HG03571 (cell line): ENCODE results near the gene PLGRKT.
A peak's percentile ranks its signal among the peaks of the same experiment; 100 is the strongest.
"Not testable (repeated sequence)": the region's sequence is repeated elsewhere in the genome, so short reads cannot be mapped to it uniquely, and the experiment has no call there.

Experiments used
- ATAC-seq: cut with Tn5 transposase; IDR thresholded peaks from one replicate; pipeline ENCODE4 v1.9.1; 2021; ENCODE audit not compliant: unreplicated experiment

The PLGRKT gene

DNA sequence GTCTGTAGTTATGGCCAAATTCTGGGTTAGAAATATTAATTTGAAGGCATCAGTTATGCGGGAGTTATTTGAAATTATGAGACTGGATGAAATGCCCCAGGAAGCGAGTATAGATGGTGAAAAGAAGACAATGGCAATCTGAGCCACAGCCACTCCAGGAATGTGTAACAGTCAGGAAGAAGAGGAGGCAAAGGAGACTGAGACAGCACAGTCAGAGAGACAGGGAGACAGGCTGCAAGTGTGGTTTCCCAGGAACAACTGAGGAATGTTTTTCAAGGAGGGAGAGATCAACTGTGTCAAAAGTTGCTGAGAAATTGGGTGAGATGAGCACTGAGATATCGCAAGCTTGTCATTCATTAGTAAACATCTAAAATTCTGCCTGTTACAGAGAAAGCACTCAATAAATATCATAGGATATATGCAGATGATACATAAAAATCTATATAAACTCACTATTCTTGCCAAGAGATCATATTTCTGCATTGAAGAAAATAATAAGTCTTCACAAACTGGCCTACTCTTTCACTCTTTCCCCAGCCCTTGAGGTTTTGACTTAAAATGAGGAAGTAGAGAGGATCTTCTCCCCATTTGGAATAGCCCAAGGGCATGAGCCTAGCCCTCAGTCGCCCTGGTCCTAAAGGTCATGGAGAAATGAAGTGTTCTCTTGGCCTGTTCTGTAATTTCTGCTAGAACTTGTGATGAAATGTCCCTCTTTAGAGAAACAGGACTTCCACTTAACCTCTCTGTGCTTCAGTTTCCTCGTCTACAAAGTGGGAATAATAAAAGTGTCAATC lies 49.5 kb downstream of the PLGRKT start:
- no peak for ATAC-seq

DNA sequence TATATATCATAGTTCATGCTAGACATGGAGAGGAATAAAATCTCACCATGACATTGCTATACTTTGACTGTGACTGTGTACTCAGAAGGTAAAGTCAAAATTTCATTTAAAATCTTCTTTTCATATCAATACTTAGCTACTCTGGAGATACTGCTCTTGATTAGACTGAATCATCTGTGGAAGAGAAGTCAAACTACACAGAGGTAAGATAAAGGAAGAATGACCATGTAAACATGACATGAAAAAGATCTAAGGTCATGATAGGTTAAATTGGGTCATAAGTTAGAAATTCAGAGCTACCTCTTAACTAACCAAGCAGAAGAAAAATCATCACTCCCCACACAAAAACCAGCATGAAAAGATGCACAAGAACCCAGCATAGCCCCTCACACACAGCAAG lies 53.3 kb downstream of the PLGRKT start:
- ATAC-seq, result no peak

DNA sequence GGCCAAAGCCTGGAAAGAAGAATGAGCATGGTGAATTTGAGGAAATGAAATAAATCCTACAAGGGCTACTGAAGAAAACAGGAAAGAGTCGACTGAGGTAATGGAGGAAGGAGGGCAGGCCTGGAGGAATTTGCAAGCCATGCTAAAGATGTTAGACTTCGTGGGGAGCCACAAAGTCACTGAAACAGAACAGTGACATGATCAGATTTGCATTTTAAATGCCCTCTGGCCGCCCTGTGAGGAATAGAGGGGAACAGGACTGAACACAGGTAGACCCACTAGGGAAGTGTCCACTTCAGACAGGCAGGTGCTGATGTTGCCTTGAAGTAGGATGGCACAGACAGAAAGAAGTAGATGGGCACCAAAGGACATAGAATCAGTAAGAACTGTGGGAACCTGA lies 55.2 kb downstream of the PLGRKT start:
- no peak for ATAC-seq

DNA sequence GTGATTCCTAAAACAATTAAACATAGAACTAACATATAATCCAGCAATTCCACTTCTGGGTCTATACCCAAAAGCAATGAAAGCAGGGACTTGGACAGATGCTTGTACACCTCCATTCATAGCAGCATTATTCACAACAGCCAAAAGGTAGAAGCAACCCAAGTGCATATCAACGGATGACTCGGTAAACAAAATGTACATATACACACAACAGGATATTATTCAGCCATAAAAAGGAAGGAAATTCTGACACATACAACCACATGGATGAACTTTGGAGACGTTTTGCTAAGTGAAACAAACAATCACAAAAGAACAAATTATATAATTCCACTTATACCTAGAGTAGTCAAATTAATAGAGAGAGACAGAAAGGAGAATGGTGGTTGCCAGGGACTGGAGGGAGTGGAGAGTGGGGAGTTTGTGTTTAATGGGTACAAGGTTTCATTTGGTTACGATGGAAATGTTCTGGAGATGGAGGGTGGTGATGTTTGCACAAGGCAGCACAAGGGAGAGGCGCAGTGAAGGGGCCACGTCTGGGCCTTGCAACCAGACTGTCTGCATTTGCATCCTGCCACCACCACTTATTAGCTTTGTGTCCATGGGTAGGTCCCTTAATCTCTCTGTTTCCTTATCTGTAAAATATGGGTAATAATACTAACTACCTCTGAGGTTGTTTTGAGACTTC lies 61.8 kb downstream of the PLGRKT start:
- ATAC-seq, result no peak

DNA sequence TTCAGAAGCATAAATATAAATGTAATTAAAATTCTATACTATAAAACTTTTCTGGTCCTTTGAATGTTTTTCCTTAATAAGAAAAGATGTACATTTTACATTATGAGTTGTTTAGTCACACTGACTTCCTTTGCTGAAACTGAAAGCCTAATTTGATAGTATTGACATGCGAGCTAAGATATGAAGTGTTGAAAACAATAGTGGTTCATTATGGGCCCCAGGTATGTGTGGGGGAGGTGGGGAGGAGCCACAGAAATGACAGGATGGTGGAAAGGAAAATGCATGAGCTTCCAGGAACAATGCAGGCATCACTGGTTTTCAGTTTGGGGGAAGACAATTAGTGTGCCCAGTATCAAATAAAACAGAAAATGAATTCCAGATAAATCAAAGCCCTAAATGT lies 62.6 kb downstream of the PLGRKT start:
- no peak for ATAC-seq

DNA sequence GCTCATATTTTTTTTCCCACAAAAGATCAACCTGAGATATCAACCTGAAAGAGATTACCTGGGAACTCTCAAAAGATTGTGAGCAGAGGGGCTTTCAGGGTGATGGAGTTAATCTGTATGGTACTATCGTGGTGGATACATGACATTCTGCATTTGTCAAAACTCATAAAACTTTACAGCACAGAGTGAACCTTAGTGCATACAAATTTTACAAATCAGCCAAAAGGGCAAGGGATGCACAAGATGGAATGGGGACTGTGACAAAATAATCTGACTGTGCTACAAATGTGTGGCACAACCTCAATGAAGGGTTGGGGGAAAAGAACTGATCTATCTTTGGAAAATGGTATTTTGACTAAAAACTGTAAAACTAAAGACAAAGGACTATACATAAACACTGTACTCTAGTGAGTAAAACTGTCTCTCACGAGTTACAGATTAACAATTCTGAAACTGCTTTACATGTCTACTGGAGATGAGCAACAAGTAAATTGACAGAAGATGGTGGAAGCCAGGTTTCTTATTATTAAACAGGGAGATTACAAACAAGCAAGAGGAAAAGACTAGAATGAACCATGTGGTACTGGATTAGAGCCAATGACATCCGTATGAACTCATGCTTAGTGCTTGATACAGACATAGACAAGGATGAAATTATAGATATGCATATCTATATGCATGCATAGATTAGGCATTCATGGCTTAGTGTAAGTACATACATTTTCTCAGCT lies 73.3 kb downstream of the PLGRKT start:
- ATAC-seq, result peak; percentile 94

DNA sequence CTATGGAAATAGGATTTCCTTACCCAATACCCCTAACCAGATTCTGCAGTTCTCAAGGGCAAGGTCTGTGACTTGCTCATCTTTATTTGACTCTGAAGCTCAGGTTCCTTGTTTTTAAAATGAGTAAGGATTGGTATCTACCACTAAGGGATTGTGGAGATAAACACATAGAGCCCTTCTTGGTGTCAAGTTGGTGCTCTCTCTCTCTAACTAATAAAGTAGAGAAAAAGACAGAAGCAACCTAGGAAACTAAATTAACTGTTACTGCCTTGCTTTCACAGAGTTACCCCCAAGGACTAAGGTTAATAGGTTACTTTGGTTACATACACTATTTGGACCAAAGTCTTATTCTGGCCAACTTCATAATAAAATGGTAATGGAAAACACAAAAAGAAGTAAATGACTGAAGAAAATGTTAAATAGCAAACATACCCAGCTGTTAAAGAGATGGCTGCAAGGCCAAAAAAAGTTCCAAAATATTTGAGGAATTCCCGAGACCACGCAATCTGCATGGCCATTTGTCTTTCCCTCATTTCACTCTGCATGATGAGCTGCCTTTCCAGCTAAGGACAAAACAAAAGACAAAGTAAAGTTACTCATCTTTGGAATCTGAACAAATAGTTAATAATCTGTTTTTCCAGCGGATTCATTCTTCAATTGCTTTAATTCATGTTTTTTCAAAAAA lies 76.3 kb downstream of the PLGRKT start:
- no peak for ATAC-seq

DNA sequence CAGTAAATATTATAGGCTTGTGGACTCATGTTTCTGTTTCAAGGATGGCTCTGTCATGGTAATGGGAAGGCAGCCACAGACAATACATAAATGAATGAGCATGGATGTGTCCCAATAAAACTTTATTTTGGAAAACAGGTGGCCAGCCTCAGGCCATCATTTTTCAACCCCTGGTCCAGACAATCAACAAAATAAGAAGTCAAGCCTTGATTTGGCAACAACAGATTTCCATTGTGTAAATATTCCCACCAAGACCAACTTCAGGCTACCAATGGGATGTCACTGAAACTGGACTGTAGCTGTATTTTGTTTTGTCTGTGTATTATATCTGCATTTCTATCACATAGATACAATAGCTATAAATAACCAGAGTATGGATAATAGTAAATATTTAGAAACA lies 77.4 kb downstream of the PLGRKT start:
- no peak for ATAC-seq

DNA sequence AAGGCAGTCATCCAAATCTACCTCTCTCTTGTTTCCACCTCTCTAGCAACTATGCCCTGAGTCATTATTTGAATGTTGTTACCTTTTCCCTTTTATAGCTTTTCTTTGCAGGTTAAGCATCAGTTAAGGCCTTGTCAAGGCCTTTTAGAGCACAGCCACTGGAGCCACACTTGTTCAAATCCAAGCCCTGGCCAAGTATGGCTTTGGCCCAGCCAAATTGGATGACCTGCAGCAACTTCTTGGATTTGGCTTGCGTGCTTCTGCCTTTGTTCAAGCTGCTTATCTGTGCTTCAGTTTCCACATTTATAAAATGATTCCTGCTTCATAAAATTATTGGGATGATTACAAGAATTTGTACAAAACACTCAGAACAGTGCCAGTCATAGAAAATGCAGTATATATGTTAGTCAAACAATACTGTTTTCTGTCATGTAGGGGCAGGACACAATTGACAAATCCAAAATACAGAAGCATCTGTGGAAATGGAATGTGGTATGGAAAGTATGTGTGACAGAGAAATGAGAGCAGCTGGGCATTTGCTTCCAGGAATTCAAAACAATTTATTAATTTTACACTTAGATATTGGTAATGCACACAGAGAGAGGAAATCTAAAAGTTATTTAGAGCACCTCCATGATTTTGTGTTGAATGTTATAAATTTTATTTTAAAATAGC lies 80.2 kb downstream of the PLGRKT start:
- ATAC-seq, result no peak

DNA sequence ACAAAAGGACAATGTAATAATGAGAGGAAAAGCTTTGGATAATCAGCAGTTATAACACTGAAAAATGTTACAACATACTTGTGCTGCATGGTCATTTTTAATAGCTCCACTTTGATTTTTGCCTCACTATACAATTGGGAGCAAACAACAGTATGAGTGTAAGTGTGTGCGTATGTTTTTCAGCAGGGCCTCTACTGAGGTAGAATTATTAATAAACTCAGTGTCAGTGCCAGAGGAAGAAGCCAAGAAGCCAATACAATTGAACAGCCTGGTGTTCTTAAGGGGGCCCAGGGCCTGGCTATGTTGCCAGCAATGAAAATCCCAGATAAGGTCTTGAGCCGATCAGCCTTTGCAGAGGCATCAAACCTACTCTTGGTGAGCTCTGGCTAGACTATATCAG lies 81.9 kb downstream of the PLGRKT start:
- ATAC-seq, result no peak

DNA sequence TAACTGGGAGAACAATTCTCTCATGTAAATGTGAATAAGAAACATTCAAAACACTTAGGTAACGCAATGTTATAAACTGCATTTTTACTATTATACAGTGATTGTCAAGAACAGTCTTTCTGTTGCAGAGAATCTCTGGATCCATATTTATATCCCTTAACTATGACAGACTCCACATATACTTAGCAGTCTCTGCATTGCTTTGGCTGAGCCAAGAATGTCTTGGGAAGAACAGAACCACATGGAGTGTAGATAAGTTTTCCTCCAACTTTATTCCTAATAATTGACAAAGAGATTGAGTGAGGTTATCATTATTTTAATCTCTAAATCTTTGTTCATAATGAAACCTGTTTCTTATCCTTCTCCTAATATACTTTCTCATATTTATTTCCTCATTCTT lies 82.5 kb downstream of the PLGRKT start:
- no peak for ATAC-seq

DNA sequence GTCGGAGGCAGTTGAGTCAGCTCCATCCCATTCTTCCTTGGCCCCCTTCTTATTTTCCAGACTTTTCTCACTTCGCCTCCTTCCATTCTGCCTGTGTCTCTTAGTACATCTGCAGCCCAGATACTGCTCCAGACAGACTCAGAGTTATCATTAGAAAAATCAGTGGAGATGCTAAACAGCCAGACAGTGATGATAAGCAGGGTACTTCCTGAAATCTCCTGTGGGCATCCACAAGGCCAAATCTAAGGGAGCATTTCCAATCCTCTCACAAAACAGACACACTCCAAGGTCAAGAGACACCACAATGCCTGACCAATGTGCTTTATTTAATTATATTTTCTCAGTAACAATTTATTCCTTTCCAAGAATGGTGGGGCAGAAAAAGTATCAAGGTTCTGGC lies 83.5 kb downstream of the PLGRKT start:
- ATAC-seq, result no peak

DNA sequence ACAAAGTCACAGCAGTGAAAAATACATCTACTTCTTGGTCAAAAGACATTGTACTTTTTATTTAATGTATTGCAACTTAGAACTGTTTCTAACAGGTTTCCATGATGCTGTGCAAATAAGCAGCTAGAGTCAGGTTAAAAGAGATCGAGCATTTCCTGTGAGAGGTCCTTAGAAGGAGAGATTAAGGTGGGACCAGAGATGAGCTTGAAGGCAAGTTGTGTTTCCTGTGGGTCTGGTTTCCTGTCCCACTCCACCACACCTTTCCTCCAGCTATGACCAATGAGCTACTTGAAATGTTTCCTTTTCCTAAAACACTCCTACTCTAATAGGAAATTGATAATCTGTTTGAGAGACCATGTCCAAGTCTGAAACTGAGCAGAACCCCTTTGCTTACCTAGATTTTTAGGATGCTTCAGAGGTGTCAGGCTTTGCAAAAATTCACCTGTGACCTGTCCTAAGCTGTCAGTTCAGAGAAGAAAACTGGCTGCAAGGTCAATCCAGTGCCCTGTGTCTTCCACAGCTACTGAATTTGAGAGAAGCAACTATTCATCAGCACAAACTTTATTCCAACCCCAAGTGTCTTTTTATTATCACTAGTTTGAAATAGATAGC lies 85.0 kb downstream of the PLGRKT start:
- no peak for ATAC-seq

DNA sequence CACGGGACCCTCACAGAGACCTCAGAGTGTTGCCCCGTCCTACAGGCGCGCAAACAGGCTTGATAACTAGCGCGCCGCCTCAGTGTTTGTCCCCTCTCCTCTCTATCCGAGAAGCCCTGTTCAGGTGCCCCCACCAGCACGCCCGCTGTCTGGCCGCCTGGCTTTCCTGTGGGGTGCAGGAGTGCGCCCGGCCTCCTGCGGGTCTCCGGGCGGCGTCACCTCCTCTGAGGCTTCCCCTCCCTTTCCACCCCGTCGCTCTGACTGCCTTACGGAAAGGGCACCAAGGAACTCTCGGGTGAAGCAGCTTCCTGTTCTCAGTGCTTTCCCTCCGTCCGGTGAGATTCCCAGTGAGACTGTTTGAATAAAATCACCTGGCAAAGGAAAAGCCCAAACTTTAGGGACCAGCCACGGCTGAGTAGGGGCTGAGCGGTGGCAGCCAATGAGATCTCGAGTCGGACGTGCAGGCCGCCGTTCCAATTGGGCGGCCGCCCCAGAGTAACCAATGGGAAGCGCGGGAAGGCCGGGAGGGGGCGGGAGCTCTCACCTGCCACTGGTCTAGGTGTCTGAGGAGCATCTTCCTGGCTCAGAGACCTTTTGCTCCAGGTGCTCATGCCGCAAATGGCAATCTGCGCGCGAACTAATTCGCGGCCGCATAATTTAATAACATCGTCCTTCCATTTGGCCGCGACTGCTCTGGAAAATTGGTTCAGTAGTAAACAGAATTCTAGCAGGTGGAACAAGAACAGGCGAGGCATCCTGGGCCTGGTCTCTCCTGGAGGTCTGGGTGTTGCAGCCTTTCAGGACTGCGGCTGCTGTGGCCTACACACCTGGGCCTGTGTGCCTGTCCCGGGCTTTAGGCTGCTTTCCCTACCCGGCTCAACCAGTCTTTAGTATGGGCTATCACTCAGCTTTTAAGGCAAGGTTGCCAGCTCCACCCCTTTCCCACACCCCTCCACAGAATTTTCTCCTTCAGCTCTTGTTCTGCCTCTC lies 98.4 kb downstream of the PLGRKT start, which contains the start of gene RLN1:
RLN1 (minus strand) TSS at position 885 of the 990 bp plus-strand sequence; CDS start at position 755, 130 bp downstream.
- peak; percentile 99 for ATAC-seq

DNA sequence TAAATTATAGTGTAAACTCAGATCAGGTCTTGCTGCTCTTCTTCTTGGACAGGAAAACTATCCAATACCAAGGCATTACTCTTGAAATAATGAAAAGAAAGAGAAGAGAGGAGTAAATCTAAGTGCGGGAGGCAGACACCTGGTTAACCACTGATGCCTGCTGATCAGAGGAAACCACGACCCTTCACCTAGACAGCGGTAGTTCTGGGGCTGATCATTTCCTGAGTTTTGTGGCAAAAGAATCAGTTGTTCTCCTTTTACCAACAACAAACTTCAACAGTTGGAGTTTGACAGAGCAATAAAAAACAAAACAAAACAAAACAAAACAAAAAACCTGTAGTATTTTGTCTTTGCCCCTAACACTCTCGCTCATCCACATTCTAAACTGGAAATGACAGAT lies 101.0 kb downstream of the PLGRKT start:
- ATAC-seq, result no peak

DNA sequence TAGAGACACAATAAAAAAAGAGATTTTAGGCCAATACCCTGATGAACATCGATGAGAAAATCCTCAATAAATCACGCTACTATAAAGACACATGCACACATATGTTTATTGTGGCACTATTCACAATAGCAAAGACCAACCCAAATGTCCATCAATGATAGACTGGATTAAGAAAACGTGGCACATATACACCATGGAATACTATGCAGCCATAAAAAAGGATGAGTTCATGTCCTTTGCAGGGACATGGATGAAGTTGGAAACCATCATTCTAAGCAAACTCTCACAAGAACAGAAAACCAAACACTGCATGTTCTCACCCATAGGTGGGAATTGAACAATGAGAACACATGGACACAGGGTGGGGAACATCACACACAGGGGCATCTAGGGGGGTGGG lies 106.4 kb downstream of the PLGRKT start:
- ATAC-seq, result not testable (repeated sequence)

DNA sequence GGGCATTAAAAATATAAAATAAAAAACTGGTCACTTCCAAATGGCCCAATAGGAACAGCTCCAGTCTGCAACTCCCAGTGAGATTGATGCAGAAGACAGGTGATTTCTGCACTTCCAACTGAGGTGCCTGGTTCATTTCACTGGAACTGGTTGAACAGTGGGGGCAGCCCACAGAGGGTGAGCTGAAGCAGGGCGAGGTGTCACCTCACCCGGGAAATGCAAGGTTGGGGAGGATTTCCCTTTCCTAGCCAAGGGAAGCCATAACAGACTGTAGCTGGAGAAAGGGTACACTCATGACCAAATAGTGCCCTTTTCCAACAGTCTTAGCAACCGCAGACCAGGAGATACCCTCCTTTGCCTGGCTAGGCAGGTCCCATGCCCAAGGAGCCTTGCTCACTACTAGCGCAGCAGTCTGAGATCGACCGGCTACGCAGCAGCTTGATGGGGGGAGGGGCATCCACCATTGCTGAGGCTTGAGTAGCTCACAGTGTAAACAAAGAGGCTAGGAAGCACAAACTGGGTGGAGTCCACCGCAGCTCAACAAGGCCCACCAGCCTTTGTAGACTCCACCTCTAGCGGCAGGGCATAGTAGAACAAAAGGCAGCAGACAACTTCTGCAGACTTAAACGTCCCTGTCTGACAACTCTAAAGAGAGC lies 110.7 kb downstream of the PLGRKT start:
- no peak for ATAC-seq

DNA sequence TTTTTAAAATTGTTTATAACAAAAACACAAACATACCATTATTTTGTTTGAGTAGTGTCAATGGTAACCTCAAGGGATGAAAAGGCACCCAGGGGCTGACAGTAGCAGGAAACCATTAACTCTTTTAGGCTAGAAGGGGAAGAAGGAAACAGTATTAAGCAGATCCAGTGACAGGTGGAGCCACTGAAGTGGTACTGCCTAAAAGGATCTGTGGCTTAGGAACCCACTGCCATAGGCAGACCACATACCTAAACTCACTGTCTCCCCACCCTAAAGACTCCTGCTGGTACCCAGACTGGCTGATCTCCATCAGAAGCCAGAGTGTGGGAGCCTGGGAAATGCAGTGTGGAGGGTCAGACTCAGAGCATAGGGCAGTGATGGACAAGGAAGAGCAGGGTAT lies 111.5 kb downstream of the PLGRKT start:
- no peak for ATAC-seq

DNA sequence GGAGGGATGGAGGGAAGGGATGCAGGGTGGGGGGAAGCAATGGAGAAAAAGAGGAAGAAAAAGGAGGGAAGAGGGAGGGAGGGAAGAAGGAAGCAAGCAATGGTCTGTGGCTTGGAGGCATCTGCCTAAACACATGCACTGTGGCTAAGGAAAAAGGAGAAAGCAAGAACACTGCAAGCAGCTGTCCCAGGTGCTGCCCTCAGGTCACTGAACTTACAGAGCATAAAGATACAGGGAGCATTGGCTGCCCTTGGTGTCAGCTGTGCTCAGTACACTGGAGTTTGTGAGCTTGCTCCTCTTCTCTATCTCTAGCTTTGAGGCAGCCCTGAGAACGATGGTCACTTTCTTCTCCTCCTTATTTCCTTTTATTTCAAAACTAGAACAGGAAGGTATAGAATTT lies 116.1 kb downstream of the PLGRKT start:
- not testable (repeated sequence) for ATAC-seq
